GM12865 (cell line): Measurements from ENCODE around the gene SYNJ2.

Source experiments
- DNase-seq: peaks from one replicate; pipeline ENCODE4 v3.0.0; 2010; ENCODE audit warnings: low read depth
- H3K4me3 ChIP-seq: 2 replicates; pipeline ENCODE4 v1.5.1; 2011; ENCODE audit warnings: mild to moderate bottlenecking, low read depth, low read length, control low read depth
- CTCF ChIP-seq: IDR thresholded peaks from 2 replicates; pipeline ENCODE4 v1.5.1; 2011; ENCODE audit warnings: low read length, control low read depth, low read depth, inconsistent platforms; ENCODE audit not compliant: insufficient read depth; ENCODE audit errors: missing control alignments

Gene SYNJ2

GRCh38 chr6:158041370-158041769, 59.7 kb downstream of the SYNJ2 start:
- TF ChIP-seq CTCF, result no peak
- no peak for DNase-seq
- H3K4me3 ChIP-seq, result no peak overlapping the region

GRCh38 chr6:158041788-158042187, 60.1 kb downstream of the SYNJ2 start:
- no peak overlapping the region for H3K4me3 ChIP-seq
- DNase-seq, result no peak
- TF ChIP-seq CTCF, result no peak

GRCh38 chr6:158042245-158042798, 60.7 kb downstream of the SYNJ2 start:
- no peak overlapping the region for H3K4me3 ChIP-seq
- no peak for TF ChIP-seq CTCF
- DNase-seq, result no peak

GRCh38 chr6:158043008-158043407, 61.3 kb downstream of the SYNJ2 start:
- no peak overlapping the region for H3K4me3 ChIP-seq
- DNase-seq, result no peak
- no peak for TF ChIP-seq CTCF

- no peak for DNase-seq
- no peak overlapping the region for H3K4me3 ChIP-seq
- TF ChIP-seq CTCF, result no peak
These were observed 62.2 kb downstream of the SYNJ2 start for GRCh38 chr6:158043586-158044524.

GRCh38 chr6:158044525-158044888, 62.8 kb downstream of the SYNJ2 start:
- no peak for DNase-seq
- no peak for TF ChIP-seq CTCF

More at GRCh38 chr6:158044525-158044888, 62.8 kb downstream of the SYNJ2 start:
- H3K4me3 ChIP-seq, result no peak overlapping the region
